GM23338 (cell line): ENCODE results near the gene RAB44. TPM values are rescaled to one million over a fixed set of nuclear protein-coding genes. Genes with fewer than 3 reads are reported as not detected.

Experiments
- ATAC-seq: fragments of 200-7000 bp; cut with Tn5 transposase; 3 replicates; pipeline ENCODE4 v1.9.1; 2020
- DNase-seq: peaks from one replicate; pipeline ENCODE4 v3.0.0-alpha.2; 2015; ENCODE audit warnings: low spot score
- H2AFZ ChIP-seq: fragments of 200-600 bp; sonication (generic); 2 replicates; pipeline ENCODE4 v1.8.0; 2016; ENCODE audit warnings: antibody characterized with exemption, mild to moderate bottlenecking, moderate library complexity
- H3F3A ChIP-seq: fragments of 200-600 bp; sonication (generic); replicated peaks from 2 replicates; pipeline ENCODE4 v1.8.0; 2017; ENCODE audit warnings: antibody characterized with exemption, mixed run types, low read depth
- H3K27ac ChIP-seq: fragments of 200-600 bp; sonication (generic); 2 replicates; pipeline ENCODE4 v1.6.1; 2016; ENCODE audit warnings: low read depth
- H3K27me3 ChIP-seq: fragments of 200-600 bp; sonication (generic); 2 replicates; pipeline ENCODE4 v1.8.0; 2016; ENCODE audit warnings: mild to moderate bottlenecking, mixed run types, moderate library complexity; ENCODE audit not compliant: insufficient read depth
- H3K36me3 ChIP-seq: fragments of 200-600 bp; sonication (generic); 2 replicates; pipeline ENCODE4 v1.8.0; 2016; ENCODE audit warnings: mild to moderate bottlenecking; ENCODE audit not compliant: insufficient read depth
- H3K4me1 ChIP-seq: fragments of 200-600 bp; sonication (generic); 2 replicates; pipeline ENCODE4 v1.8.0; 2016; ENCODE audit warnings: mild to moderate bottlenecking, moderate library complexity; ENCODE audit not compliant: insufficient read depth
- H3K4me2 ChIP-seq: fragments of 200-600 bp; sonication (generic); 2 replicates; pipeline ENCODE4 v1.7.1; 2017; ENCODE audit warnings: mixed run types
- H3K4me3 ChIP-seq: fragments of 200-600 bp; sonication (generic); 2 replicates; pipeline ENCODE4 v1.6.1; 2016; ENCODE audit warnings: mixed run types
- H3K79me2 ChIP-seq: fragments of 200-600 bp; sonication (generic); replicated peaks from 2 replicates; pipeline ENCODE4 v1.8.0; 2017; ENCODE audit warnings: mild to moderate bottlenecking; ENCODE audit not compliant: insufficient read depth
- H3K9me2 ChIP-seq: fragments of 200-600 bp; sonication (generic); 2 replicates; pipeline ENCODE4 v1.8.0; 2017; ENCODE audit not compliant: insufficient read depth
- H4K20me1 ChIP-seq: fragments of 200-600 bp; sonication (generic); replicated peaks from 2 replicates; pipeline ENCODE4 v1.8.0; 2017; ENCODE audit warnings: mild to moderate bottlenecking; ENCODE audit not compliant: insufficient read depth
- H3K27ac Mint-ChIP-seq: 2 replicates; pipeline ENCODE4 v1.8.0; 2020; ENCODE audit warnings: inconsistent platforms, mild to moderate bottlenecking, moderate library complexity, mixed read lengths
- H3K27me3 Mint-ChIP-seq: 3 replicates; pipeline ENCODE4 v1.8.0; 2022; ENCODE audit warnings: low read depth, mild to moderate bottlenecking, moderate library complexity, mixed read lengths, inconsistent platforms; ENCODE audit not compliant: insufficient read depth, poor library complexity
- H3K36me3 Mint-ChIP-seq: 3 replicates; pipeline ENCODE4 v1.8.0; 2021; ENCODE audit warnings: low read depth, mild to moderate bottlenecking, inconsistent platforms, moderate library complexity, mixed read lengths
- H3K4me1 Mint-ChIP-seq: 3 replicates; pipeline ENCODE4 v1.8.0; 2020; ENCODE audit warnings: mild to moderate bottlenecking, inconsistent platforms, mixed read lengths
- H3K4me3 Mint-ChIP-seq: 3 replicates; pipeline ENCODE4 v1.8.0; 2021; ENCODE audit warnings: moderate library complexity, mild to moderate bottlenecking, inconsistent platforms, mixed read lengths
- H3K9me3 Mint-ChIP-seq: 3 replicates; pipeline ENCODE4 v1.8.0; 2020; ENCODE audit warnings: moderate library complexity, mild to moderate bottlenecking, inconsistent platforms, mixed read lengths
- CREB1 ChIP-seq: fragments of 250-450 bp; sonication (Bioruptor Pico); IDR thresholded peaks from 2 replicates; pipeline ENCODE4 v1.5.0; 2020; ENCODE audit warnings: low read depth, mild to moderate bottlenecking, moderate library complexity
- EZH2phosphoT487 ChIP-seq: fragments of 200-600 bp; sonication (generic); IDR thresholded peaks from one replicate; pipeline ENCODE4 v1.8.1; 2018; ENCODE audit warnings: antibody characterized with exemption; ENCODE audit not compliant: unreplicated experiment
- JUNB ChIP-seq: IDR thresholded peaks from one replicate; pipeline ENCODE4 v1.6.1; 2016; ENCODE audit warnings: antibody characterized with exemption; ENCODE audit not compliant: unreplicated experiment
- NANOG ChIP-seq: IDR thresholded peaks from 2 replicates; pipeline ENCODE4 v1.6.1; 2016; ENCODE audit warnings: antibody characterized with exemption, borderline replicate concordance
- POLR2AphosphoS5 ChIP-seq: IDR thresholded peaks from 2 replicates; pipeline ENCODE4 v1.6.1; 2016; ENCODE audit warnings: antibody characterized with exemption, low read depth
- REST ChIP-seq: IDR thresholded peaks from one replicate; pipeline ENCODE4 v1.6.1; 2018; ENCODE audit warnings: antibody characterized with exemption; ENCODE audit not compliant: unreplicated experiment
- ZNF114 ChIP-seq: fragments of 250-450 bp; sonication (Bioruptor Pico); IDR thresholded peaks from 2 replicates; pipeline ENCODE4 v1.5.0; 2020; ENCODE audit warnings: mild to moderate bottlenecking, moderate library complexity
- ZNF331 ChIP-seq: fragments of 250-450 bp; sonication (Bioruptor Pico); IDR thresholded peaks from 2 replicates; pipeline ENCODE4 v1.5.0; 2020; ENCODE audit warnings: low read depth, mild to moderate bottlenecking, moderate library complexity
- polyA plus RNA-seq: library from polyadenylated mRNA; unstranded; fragments of >200 nt; fragmentation: Nextera tagmentation; extraction: Ambion mirVana; gene quantifications from 2 replicates; pipeline ENCODE4 v1.2.1, GENCODE V29; 2016
- total RNA-seq: library from RNA; depleted of rRNA; stranded (reverse); fragments of >200 nt; shearing (Covaris generic); gene quantifications from 2 replicates; pipeline ENCODE4 v1.2.3, GENCODE V29; 2014
- TF ChIP-seq, protein P1 (sequence below): IDR thresholded peaks from 2 replicates; pipeline ENCODE4 v1.6.1; 2016; ENCODE audit warnings: antibody characterized with exemption
- TF ChIP-seq, protein P2 (sequence below): fragments of 250-450 bp; sonication (Bioruptor Pico); IDR thresholded peaks from 2 replicates; pipeline ENCODE4 v1.5.0; 2020; ENCODE audit warnings: mild to moderate bottlenecking, moderate library complexity

RAB44 gene
- total and polyA plus RNA-seq, 2 experiments from 2014 or later = not detected

GRCh38 chr6:36657271-36657670 is 40.4 kb upstream of the RAB44 start (continued):
- no peak for TF ChIP-seq REST

- DNase-seq = no peak
- no peak for ATAC-seq
- Mint-ChIP-seq H3K4me3 (no peak overlapping the region), H3K9me3 (no peaks in the 10 kb centered on the region), H3K36me3 (no peaks in the 10 kb centered on the region), H3K4me1 (peaks cover 3% of the 10 kb centered on the region; the same call in 2 of the 3 replicates), H3K27ac (no peak overlapping the region), H3K27me3 (no peaks in the 10 kb centered on the region)
- H3K27ac ChIP-seq = no peak overlapping the region
- H3K27me3 ChIP-seq = peaks cover 6% of the 10 kb centered on the region; the same call in 1 of the 2 replicates
- no peaks in the 10 kb centered on the region for H3K79me2 ChIP-seq
- no peak overlapping the region for H2AFZ ChIP-seq
- no peak overlapping the region for H3K4me3 ChIP-seq
- H3K36me3 ChIP-seq = no peaks in the 10 kb centered on the region
- H3K9me2 ChIP-seq = no peaks in the 10 kb centered on the region
- no peaks in the 10 kb centered on the region for H4K20me1 ChIP-seq
- H3F3A ChIP-seq = peaks cover 6% of the 10 kb centered on the region; the same call in 1 of the 2 replicates
- no peak overlapping the region for H3K4me2 ChIP-seq
- TF ChIP-seq ZNF114 (CRISPR knock-in tag) (no peak), NANOG (no peak), POLR2AphosphoS5 (no peak), CREB1 (CRISPR knock-in tag) (no peak), ZNF331 (CRISPR knock-in tag) (no peak), JUNB (no peak), EZH2phosphoT487 (no peak), REST (no peak)
- TF ChIP-seq, protein P1, sequence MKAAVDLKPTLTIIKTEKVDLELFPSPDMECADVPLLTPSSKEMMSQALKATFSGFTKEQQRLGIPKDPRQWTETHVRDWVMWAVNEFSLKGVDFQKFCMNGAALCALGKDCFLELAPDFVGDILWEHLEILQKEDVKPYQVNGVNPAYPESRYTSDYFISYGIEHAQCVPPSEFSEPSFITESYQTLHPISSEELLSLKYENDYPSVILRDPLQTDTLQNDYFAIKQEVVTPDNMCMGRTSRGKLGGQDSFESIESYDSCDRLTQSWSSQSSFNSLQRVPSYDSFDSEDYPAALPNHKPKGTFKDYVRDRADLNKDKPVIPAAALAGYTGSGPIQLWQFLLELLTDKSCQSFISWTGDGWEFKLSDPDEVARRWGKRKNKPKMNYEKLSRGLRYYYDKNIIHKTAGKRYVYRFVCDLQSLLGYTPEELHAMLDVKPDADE = no peak
- TF ChIP-seq, protein P2, sequence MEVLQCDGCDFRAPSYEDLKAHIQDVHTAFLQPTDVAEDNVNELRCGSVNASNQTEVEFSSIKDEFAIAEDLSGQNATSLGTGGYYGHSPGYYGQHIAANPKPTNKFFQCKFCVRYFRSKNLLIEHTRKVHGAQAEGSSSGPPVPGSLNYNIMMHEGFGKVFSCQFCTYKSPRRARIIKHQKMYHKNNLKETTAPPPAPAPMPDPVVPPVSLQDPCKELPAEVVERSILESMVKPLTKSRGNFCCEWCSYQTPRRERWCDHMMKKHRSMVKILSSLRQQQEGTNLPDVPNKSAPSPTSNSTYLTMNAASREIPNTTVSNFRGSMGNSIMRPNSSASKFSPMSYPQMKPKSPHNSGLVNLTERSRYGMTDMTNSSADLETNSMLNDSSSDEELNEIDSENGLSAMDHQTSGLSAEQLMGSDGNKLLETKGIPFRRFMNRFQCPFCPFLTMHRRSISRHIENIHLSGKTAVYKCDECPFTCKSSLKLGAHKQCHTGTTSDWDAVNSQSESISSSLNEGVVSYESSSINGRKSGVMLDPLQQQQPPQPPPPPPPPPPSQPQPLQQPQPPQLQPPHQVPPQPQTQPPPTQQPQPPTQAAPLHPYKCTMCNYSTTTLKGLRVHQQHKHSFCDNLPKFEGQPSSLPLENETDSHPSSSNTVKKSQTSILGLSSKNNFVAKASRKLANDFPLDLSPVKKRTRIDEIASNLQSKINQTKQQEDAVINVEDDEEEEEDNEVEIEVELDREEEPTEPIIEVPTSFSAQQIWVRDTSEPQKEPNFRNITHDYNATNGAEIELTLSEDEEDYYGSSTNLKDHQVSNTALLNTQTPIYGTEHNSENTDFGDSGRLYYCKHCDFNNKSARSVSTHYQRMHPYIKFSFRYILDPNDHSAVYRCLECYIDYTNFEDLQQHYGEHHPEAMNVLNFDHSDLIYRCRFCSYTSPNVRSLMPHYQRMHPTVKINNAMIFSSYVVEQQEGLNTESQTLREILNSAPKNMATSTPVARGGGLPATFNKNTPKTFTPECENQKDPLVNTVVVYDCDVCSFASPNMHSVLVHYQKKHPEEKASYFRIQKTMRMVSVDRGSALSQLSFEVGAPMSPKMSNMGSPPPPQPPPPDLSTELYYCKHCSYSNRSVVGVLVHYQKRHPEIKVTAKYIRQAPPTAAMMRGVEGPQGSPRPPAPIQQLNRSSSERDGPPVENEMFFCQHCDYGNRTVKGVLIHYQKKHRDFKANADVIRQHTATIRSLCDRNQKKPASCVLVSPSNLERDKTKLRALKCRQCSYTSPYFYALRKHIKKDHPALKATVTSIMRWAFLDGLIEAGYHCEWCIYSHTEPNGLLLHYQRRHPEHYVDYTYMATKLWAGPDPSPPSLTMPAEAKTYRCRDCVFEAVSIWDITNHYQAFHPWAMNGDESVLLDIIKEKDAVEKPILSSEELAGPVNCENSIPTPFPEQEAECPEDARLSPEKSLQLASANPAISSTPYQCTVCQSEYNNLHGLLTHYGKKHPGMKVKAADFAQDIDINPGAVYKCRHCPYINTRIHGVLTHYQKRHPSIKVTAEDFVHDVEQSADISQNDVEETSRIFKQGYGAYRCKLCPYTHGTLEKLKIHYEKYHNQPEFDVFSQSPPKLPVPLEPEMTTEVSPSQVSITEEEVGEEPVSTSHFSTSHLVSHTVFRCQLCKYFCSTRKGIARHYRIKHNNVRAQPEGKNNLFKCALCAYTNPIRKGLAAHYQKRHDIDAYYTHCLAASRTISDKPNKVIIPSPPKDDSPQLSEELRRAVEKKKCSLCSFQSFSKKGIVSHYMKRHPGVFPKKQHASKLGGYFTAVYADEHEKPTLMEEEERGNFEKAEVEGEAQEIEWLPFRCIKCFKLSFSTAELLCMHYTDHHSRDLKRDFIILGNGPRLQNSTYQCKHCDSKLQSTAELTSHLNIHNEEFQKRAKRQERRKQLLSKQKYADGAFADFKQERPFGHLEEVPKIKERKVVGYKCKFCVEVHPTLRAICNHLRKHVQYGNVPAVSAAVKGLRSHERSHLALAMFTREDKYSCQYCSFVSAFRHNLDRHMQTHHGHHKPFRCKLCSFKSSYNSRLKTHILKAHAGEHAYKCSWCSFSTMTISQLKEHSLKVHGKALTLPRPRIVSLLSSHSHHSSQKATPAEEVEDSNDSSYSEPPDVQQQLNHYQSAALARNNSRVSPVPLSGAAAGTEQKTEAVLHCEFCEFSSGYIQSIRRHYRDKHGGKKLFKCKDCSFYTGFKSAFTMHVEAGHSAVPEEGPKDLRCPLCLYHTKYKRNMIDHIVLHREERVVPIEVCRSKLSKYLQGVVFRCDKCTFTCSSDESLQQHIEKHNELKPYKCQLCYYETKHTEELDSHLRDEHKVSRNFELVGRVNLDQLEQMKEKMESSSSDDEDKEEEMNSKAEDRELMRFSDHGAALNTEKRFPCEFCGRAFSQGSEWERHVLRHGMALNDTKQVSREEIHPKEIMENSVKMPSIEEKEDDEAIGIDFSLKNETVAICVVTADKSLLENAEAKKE = no peak
- H3K4me1 ChIP-seq = no peaks in the 10 kb centered on the region; the same call in 1 of the 2 replicates
These were observed 39.6 kb upstream of the RAB44 start for GRCh38 chr6:36657942-36658544.
